GM19025 (cell line): ENCODE measurements around the gene TEDC1.

Source experiments
- ATAC-seq: cut with Tn5 transposase; IDR thresholded peaks from one replicate; pipeline ENCODE4 v1.9.1; 2021; ENCODE audit warnings: mild to moderate bottlenecking, low read depth, moderate library complexity; ENCODE audit not compliant: unreplicated experiment

The TEDC1 gene

GRCh38 chr14:105517096-105517495 is 26.1 kb downstream of the TEDC1 start:
- no peak for ATAC-seq

- no peak for ATAC-seq
These were observed 29.1 kb downstream of the TEDC1 start for GRCh38 chr14:105519946-105520698.

DNA sequence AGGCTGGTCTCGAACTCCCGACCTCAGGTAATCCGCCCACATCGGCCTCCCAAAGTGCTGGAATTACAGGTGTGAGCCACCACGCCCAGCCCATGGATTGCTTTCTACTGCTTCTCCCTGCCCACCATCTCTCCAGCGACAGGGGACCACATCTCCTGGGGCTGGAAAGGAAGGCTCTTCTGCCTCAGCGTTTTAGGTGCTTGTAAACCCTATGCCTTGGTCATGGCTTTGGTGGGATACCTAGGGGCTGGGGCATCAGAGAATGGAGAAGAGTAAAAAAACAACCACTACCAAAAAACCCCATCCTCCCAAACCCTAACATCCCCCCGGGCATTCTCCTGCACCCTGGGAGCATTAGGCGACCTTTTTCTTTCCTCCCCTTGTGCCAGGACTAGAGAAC is 34.3 kb downstream of the TEDC1 start:
- ATAC-seq = no peak

DNA sequence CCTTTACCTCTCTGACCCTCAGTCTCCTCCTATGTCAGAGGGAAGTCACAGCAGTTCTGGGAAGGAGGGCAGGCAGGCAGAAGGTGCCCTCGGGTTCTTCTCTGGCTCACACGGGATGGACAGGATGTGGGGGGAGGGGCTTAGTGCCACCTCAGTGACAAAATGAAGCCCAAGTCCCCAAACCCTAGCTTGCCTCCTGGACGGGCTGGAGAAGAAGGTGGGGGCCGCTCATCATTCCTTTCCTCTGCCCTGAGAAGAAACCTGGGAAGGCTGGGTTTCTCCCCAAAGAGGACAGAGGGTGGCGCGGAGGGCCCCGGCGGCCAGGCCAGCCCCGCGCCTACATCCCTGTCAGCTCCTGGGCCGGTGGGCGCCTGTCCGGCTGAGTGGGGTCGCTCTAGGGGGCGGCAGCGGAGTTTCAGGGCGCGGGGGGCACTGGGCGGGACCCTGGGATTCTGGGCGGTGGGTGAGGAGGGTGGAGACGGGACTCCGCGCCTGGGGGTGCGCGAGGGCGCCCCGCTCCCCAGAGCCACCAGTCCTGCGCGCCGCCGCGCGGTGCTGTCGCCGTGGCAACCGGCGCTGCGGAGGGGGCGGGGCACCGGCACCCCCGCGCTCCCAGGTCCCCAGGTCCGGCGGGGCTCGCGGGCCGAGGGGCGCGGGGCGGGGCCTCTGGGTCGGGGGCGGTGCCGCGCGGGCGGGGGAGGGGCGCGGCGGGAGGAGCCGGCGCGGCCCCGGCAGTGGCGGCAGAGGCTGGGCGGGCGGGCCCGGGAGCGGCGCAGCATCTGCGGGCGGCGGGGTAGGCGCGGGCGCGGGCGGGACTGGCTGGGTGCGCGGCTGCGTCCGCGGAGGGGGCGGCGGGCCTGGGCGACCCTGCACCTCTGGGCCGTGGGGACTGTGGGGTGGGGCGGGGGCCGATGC is 35.1 kb downstream of the TEDC1 start, which contains the start of gene TMEM121:
TSS of gene TMEM121 (plus strand) at position 723 of the 915 bp plus-strand sequence. CDS start 2,252 bp downstream, outside the sequence.
- no peak for ATAC-seq

- no peak for ATAC-seq
These were observed 35.8 kb downstream of the TEDC1 start for GRCh38 chr14:105526776-105527380.

DNA sequence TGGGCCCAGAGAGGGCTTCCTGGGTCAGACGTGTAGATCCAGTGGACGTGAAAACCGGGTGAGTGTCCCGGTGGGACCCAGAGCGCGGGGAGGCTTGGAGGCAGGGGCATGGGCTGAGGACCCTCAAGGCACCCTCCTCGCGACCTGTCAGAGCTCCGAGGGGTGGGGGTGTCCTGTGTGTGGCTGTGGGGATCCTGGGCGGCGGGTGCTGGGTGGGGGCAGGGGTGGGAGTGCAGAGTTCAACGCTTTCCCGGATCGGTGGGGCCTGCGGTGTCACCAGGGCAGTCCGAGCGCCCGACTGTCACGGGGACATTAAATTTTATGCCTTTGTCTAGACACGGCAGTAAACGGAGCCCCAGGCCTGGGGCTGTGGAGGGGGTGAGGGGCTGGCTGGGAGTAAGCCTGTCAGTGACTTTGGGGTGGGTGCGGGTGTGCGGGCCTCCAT is 36.4 kb downstream of the TEDC1 start:
- ATAC-seq = no peak

DNA sequence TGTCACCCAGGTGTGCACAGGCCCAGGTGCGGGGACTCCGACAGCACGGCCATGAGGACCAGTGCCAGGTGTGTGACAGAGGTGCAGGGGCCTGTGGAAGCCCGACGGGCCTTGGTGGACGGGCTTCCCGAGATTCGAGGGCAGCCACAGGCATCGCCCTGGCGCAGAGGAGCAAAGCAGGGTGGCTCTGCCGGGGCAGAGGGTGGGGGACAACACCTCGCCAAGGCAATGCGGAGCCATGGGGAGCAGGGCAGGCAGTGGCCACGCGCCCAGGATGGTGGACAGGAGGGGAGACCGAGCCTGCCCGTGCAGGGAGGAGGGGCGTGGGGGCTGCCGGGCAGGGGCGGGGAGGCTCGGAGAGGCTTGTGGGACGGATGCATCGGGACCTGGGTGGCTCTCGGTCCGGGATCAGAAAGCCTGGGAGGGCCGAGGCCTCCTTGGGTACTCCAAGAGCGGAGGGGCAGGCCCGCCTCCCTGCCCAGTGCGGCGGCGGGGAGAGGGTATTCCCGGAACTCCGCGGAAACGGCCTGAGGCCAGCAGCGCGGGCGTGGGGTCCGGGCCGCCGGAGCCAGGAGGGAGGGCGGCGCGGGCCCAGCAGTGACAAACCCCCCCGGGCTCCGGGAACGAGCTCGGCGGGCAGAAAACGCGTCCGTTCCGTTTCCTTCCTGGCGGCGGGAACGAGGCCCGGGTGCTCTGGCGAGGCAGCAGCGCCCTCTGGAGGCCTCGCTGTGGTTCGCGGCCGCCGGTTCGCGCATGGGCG is 37.0 kb downstream of the TEDC1 start:
- no peak for ATAC-seq

GRCh38 chr14:105528586-105529318 is 37.7 kb downstream of the TEDC1 start:
- no peak for ATAC-seq

GRCh38 chr14:105529319-105529568 is 38.2 kb downstream of the TEDC1 start:
- no peak for ATAC-seq

GRCh38 chr14:105529569-105530284 is 38.7 kb downstream of the TEDC1 start:
- ATAC-seq = no peak

- ATAC-seq = no peak
These were observed 39.4 kb downstream of the TEDC1 start for GRCh38 chr14:105530285-105531087.

DNA sequence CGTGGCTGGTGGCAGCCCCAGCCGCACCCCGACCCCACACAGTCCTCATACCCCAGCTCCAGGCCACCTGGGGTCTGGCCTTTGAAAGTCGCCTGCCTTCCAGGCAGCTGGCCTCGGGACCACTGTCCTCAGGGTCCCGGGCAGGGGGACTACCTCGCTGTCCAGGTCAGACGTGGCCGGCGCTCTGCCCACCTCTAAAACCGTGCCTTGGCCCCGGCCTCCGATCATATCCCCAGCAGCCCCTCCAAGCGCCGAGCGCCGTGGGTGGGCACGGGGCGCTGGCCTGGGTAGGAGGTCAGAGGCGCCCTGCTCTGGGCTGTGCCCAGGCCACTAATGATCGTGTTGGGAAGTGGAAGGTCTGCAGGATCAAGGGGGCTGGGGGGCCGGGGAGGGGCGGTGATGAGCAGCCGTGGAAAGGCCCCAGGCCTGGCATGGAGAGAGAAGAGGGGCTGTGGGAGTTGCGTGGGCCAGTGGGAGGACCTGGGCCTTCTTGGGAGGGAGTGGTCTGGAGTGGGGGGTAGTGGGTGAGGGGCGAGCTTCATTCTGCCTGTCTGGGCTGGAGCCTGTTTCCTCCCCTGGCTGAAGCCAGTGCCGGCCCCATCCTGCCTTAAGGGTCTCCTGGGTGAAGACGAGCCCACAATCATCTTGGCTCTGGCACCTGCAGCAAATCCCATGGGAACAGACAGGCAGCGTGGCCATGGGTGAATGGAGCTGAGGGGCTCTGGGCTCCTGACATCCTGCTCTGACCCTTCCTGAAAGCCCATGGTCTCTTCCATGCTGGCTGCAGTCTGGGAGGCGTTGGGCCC is 40.2 kb downstream of the TEDC1 start:
- no peak for ATAC-seq

DNA sequence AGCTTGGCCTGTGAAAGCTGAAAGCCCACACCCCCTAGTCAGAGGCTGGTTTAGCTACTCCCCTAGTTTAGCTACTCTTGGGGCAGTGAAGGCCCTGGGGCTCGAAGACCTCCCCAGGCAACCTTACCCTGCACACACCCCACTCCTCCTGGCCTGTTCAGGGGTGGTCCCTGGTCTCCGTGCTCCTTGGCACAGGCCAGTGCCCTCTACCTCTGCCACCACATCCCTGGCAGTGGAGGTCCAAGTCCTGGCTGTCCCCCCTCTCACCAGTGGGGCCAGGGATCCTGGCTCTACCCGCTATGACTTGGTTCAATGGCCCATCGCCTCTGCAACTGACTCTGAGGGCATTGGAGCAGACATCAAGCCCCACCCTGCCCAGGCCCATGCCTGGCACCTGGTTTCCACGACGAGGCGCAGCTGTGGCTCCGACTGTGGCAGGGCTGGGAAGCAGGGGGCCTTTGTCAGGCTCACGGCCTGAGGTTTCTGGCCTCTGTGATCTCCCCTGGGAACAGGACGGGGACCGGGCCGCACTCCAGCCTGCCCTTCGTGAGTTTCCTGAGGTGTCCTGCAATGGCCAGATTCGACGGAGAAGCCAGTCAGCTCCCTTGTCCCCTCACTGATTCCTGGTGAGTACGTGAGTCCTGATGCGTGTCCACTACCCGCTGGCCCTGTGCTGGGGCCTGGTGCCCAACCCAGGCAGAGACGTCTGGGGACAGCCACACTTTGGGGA is 41.0 kb downstream of the TEDC1 start:
- no peak for ATAC-seq

DNA sequence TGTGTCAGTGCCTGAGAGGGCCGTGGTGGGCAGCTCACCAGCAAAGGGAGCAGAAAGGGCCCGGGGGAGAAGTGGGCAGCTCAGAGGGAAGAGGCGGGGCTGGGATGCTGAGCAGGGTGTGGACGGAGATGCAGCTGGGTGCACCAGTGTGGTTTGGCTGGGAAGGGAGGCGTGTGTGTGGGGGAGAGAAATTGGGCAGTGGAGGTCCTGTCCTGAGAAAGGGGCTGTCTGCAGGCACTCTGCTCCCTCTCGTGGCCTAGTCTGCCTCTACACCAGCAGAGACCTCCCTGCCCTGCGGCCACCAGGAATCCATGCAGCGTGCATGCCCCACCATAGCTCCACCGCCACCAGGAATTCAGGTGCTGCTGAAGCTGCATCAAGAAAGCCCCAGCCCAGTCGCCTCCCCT is 41.7 kb downstream of the TEDC1 start:
- no peak for ATAC-seq

- ATAC-seq = no peak
These were observed 42.3 kb downstream of the TEDC1 start for GRCh38 chr14:105533391-105533790.

DNA sequence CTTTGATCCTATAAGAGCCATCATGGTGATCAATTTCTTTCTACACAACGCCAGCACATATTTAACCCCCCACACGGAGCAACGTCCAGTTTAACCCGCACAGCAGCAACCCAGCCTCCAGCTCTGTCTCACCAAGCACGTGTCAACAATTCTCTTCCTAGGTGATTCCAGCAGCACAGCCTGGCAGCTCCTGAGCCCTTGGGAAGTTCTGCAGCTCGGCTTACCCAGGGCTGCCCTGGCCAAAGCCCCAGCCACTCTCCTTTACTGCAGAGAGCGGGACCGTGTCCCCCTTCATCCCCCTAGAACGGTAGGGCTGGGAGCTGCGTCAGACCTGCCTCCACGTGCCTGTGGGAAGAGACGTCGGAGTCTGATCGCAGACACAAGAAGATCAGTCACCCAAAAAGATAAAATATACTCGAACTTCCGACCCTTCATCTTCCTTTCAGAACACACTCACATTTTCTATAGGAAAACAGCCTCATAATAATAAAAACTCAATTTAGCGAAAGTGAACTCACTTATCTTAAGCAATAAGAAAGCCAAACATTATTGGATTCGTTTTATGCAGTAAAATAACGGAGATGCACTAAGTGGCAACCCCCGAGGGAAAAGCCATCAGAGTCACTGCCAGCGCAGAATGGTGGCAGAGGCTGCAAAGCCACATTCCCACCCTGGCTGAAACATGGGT is 42.9 kb downstream of the TEDC1 start:
- ATAC-seq = no peak
